B cell (primary cell): ENCODE data around the gene NGEF. TPM values are rescaled to one million over a fixed set of nuclear protein-coding genes. Genes with fewer than 3 reads are reported as not detected.

Source experiments
- ATAC-seq: fragments of 200-7000 bp; cut with Tn5 transposase; one replicate; pipeline ENCODE4 v1.10.0; 2021; ENCODE audit warnings: low read depth, mild to moderate bottlenecking, moderate number of reproducible peaks, moderate library complexity
- CTCF ChIA-PET: fragments of 350-600 bp; sonication (Branson Sonifier 250); formaldehyde crosslinking; loops from one replicate; lab custom pipeline; 2021; ENCODE audit warnings: antibody characterized with exemption, inconsistent platforms; lab: Charles Lee
- POLR2A ChIA-PET: fragments of 350-600 bp; sonication (Branson Sonifier 250); formaldehyde crosslinking; loops from one replicate; lab custom pipeline; 2021; ENCODE audit warnings: antibody characterized with exemption; lab: Charles Lee
- DNase-seq: peaks from one replicate; pipeline ENCODE4 v3.0.0; 2013
- H2AFZ ChIP-seq: 2 replicates; pipeline ENCODE4 v1.6.1; 2012; ENCODE audit warnings: mild to moderate bottlenecking, low read depth, low read length; ENCODE audit not compliant: insufficient read depth, poor library complexity, severe bottlenecking
- H3K27ac ChIP-seq, 2 donors: 1 replicate in 1 of 2; 2 replicates in 1 of 2; pipeline ENCODE4 v1.5.1; 2012 to 2013; ENCODE audit warnings: low read length in 2 of 2, mild to moderate bottlenecking in 2 of 2, moderate library complexity in 1 of 2
- H3K27me3 ChIP-seq, 4 experiments: fragments of 200-600 bp in 1 of 4; sonication (generic) in 1 of 4; replicated peaks in 1 of 4; 1 replicate in 2 of 4; 2 replicates in 2 of 4; pipeline versions ENCODE4 v1.6.1 to v1.7.0; 2013 to 2016; ENCODE audit warnings: low read length in 3 of 4, mild to moderate bottlenecking in 2 of 4, mixed read lengths in 1 of 4, moderate library complexity in 1 of 4; ENCODE audit not compliant: insufficient read depth in 4 of 4, control insufficient read depth in 3 of 4; ENCODE audit errors: control extremely low read depth in 1 of 4
- H3K36me3 ChIP-seq, 2 experiments: replicated peaks in 1 of 2; 1 replicate in 1 of 2; 2 replicates in 1 of 2; pipeline versions ENCODE4 v1.6.1 to v1.7.1; 2013; ENCODE audit warnings: low read length in 1 of 2; ENCODE audit not compliant: insufficient read depth in 2 of 2, control insufficient read depth in 1 of 2; ENCODE audit errors: control extremely low read depth in 1 of 2, extremely low read depth in 1 of 2
- H3K4me1 ChIP-seq, 2 donors: fragments of 200-600 bp in 1 of 2; sonication (generic) in 1 of 2; 1 replicate in 1 of 2; 2 replicates in 1 of 2; pipeline versions ENCODE4 v1.5.1 to v1.6.1; 2013 to 2017; ENCODE audit warnings: low read length in 2 of 2; ENCODE audit not compliant: control insufficient read depth in 2 of 2, insufficient read depth in 2 of 2
- H3K4me2 ChIP-seq: replicated peaks from 2 replicates; pipeline ENCODE3; 2012; ENCODE audit warnings: mild to moderate bottlenecking, low read depth, low read length; ENCODE audit not compliant: poor library complexity, severe bottlenecking
- H3K4me3 ChIP-seq, 5 experiments: fragments of 200-600 bp in 1 of 5; sonication (generic) in 1 of 5; 1 replicate in 3 of 5; 2 replicates in 2 of 5; pipeline versions ENCODE4 v1.5.1 to v1.7.0; 2011 to 2016; ENCODE audit warnings: low read length in 4 of 5, mild to moderate bottlenecking in 4 of 5, low read depth in 2 of 5, control low read depth in 1 of 5, moderate library complexity in 1 of 5; ENCODE audit not compliant: insufficient read depth in 1 of 5; ENCODE audit errors: control extremely low read depth in 1 of 5, extremely low read depth in 1 of 5
- H3K79me2 ChIP-seq: fragments of 200-600 bp; sonication (generic); one replicate; pipeline ENCODE4 v1.6.0; 2016; ENCODE audit warnings: low read length; ENCODE audit not compliant: control insufficient read depth, insufficient read depth
- H3K9ac ChIP-seq: fragments of 200-600 bp; sonication (generic); 2 replicates; pipeline ENCODE4 v1.6.1; 2017; ENCODE audit warnings: mild to moderate bottlenecking, low read length, moderate library complexity
- H3K9me3 ChIP-seq, 3 donors: one replicate each; pipeline versions ENCODE4 v1.6.1 to v1.7.1; 2013; ENCODE audit warnings: low read length in 2 of 3; ENCODE audit not compliant: control insufficient read depth in 2 of 3, insufficient read depth in 1 of 3; ENCODE audit errors: control extremely low read depth in 1 of 3
- H4K20me1 ChIP-seq: 2 replicates; pipeline ENCODE4 v1.6.0; 2012; ENCODE audit warnings: mild to moderate bottlenecking, low read length; ENCODE audit not compliant: insufficient read depth, control insufficient read depth, poor library complexity, severe bottlenecking
- H3K27ac Mint-ChIP-seq: one replicate; pipeline ENCODE4 v1.8.0; 2021; ENCODE audit warnings: mixed read lengths
- H3K27me3 Mint-ChIP-seq: one replicate; pipeline ENCODE4 v1.8.0; 2021; ENCODE audit warnings: mixed read lengths
- H3K4me1 Mint-ChIP-seq: one replicate; pipeline ENCODE4 v1.8.0; 2021; ENCODE audit warnings: mixed read lengths
- H3K4me3 Mint-ChIP-seq: one replicate; pipeline ENCODE4 v1.8.0; 2021; ENCODE audit warnings: mixed read lengths
- H3K9me3 Mint-ChIP-seq: one replicate; pipeline ENCODE4 v1.8.0; 2022; ENCODE audit warnings: mixed read lengths; ENCODE audit not compliant: insufficient read depth
- CTCF ChIP-seq: fragments of 200-600 bp; IDR thresholded peaks from one replicate; pipeline ENCODE4 v1.8.0; 2022; ENCODE audit warnings: antibody characterized with exemption, mild to moderate bottlenecking
- EZH2 ChIP-seq: IDR thresholded peaks from 2 replicates; pipeline ENCODE4 v1.6.1; 2012; ENCODE audit warnings: borderline replicate concordance, low read depth, mild to moderate bottlenecking, moderate library complexity, low read length; ENCODE audit not compliant: insufficient read depth, poor library complexity, severe bottlenecking
- WGBS: methylation state at CpG from one replicate; pipeline ENCODE4 v1.1.5; 2013; ENCODE audit warnings: missing lambda C conversion rate; ENCODE audit not compliant: insufficient coverage; 5-methylcytosine and 5-hydroxymethylcytosine counted together
- intact Hi-C: fragments of 100-400 bp; cut with micrococcal nuclease; formaldehyde crosslinking; loops from one replicate; pipeline ENCODE4 v1.10.0; 2022
- polyA plus RNA-seq: library from polyadenylated mRNA; depleted of rRNA; stranded (reverse); fragments of >200 nt; gene quantifications from 2 replicates; pipeline ENCODE4 v1.2.3, GENCODE V29; 2012
- total RNA-seq, 2 donors: library from RNA; stranded (reverse); fragments of 120-200 nt in 1 of 2; gene quantifications; 1 replicate in 1 of 2; 2 replicates in 1 of 2; pipeline versions ENCODE4 v1.2.3 to v1.2.4, GENCODE V29; 2013 to 2022

NGEF gene
- total and polyA plus RNA-seq, 2 donors (not counting 1 experiment from before 2014, with no cell fraction given), result not detected

- Histone ChIP-seq H2AFZ (no peak overlapping the region), H3K36me3 (no peaks in the 10 kb centered on the region), H3K4me3 (no peak overlapping the region), H3K27me3 (peaks cover 0 to 10% (median 0%) of the 10 kb centered on the region in 4 experiments), H3K79me2 (no peaks in the 10 kb centered on the region), H3K4me2 (no peak overlapping the region), H3K9ac (no peak overlapping the region), H4K20me1 (no peaks in the 10 kb centered on the region), H3K4me1 (no peaks in the 10 kb centered on the region), H3K27ac (no peak overlapping the region), H3K9me3 (no peaks in the 10 kb centered on the region)
- WGBS, result 90% methylated on average over 12 of the region's 15 CpGs
- TF ChIP-seq EZH2 (no peak), CTCF (no peak)
- DNase-seq (no peak), ATAC-seq (no peak)
- POLR2A ChIA-PET, result no interaction called here
- intact Hi-C loops, result no loop called here
- H3K9me3 Mint-ChIP-seq, result no peaks in the 10 kb centered on the region
- CTCF ChIA-PET, result interaction anchor here (0.5 kb wide), 1 partner anchor 27 kb away, joined by 3 read pairs; no protein-coding TSS in a partner anchor
- no peaks in the 10 kb centered on the region for H3K4me1 Mint-ChIP-seq
- peaks cover 25% of the 10 kb centered on the region for H3K27me3 Mint-ChIP-seq
- H3K4me3 Mint-ChIP-seq, result no peak overlapping the region
- no peak overlapping the region for H3K27ac Mint-ChIP-seq
Measured at GRCh38 chr2:232887171-232887850, 125.7 kb downstream of the NGEF start.

DNA sequence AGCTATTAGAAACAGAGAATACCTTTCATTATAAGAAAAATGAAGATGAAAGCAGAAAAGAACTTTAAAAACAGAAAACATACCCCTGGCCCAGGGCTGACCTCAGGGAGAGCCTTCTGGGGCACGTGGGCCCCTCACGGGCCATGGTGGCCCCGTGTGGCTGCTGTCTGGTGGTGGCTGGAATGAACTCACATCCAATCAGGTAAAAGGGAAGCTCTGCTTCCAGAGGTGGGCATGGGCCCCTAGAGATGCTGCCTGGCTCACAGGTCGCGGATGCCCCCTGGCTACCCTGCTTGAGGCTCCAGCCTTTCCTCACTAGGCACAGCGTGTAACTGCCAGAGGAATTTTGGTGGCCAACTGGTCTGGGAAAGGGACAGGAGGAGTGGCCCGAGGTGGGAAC, 126.4 kb downstream of the NGEF start:
- H3K27me3 Mint-ChIP-seq, result peaks cover 19% of the 10 kb centered on the region
- ATAC-seq (no peak), DNase-seq (no peak)
- Histone ChIP-seq H3K9me3 (no peaks in the 10 kb centered on the region), H4K20me1 (no peaks in the 10 kb centered on the region), H3K9ac (no peak overlapping the region), H3K4me2 (no peak overlapping the region), H3K27me3 (peaks cover 0 to 10% (median 0%) of the 10 kb centered on the region in 4 experiments), H3K27ac (no peak overlapping the region), H3K36me3 (no peaks in the 10 kb centered on the region), H3K79me2 (no peaks in the 10 kb centered on the region), H2AFZ (no peak overlapping the region), H3K4me1 (no peaks in the 10 kb centered on the region), H3K4me3 (no peak overlapping the region)
- intact Hi-C loops, result no loop called here
- 90% methylated on average over 5 of the region's 7 CpGs for WGBS
- no peaks in the 10 kb centered on the region for H3K4me1 Mint-ChIP-seq
- no peak overlapping the region for H3K4me3 Mint-ChIP-seq
- H3K27ac Mint-ChIP-seq, result no peak overlapping the region
- POLR2A ChIA-PET, result no interaction called here
- TF ChIP-seq CTCF (no peak), EZH2 (no peak)
- no peaks in the 10 kb centered on the region for H3K9me3 Mint-ChIP-seq
- CTCF ChIA-PET, result interaction anchor here (1.0 kb wide), 1 partner anchor 21 kb away, joined by 3 read pairs; no protein-coding TSS in a partner anchor
